Motor neuron (in vitro differentiated cells): ENCODE results near the gene JAK1. TPM values are rescaled to one million over a fixed set of nuclear protein-coding genes. Genes with fewer than 3 reads are reported as not detected.
"Not testable (repeated sequence)": the region's sequence is repeated elsewhere in the genome, so short reads cannot be mapped to it uniquely, and the experiment has no call there.

Experiments
- ATAC-seq, 8 experiments: fragments of 200-7000 bp; cut with Tn5 transposase; replicated peaks in 6 of 8; 2 replicates each; pipeline ENCODE4 v1.8.0; 2021; ENCODE audit warnings: mild to moderate bottlenecking in 8 of 8, moderate library complexity in 8 of 8
- H3K27ac ChIP-seq, 2 donors: fragments of 250-450 bp; sonication (Bioruptor Pico); 2 replicates each; pipeline ENCODE4 v1.9.0; 2021; ENCODE audit warnings: antibody characterized with exemption in 2 of 2, mild to moderate bottlenecking in 2 of 2, moderate library complexity in 1 of 2
- H3K4me1 ChIP-seq, 2 donors: fragments of 250-450 bp; sonication (Bioruptor Pico); replicated peaks in 1 of 2; 2 replicates each; pipeline ENCODE4 v1.6.1; 2021; ENCODE audit warnings: antibody characterized with exemption in 2 of 2, mild to moderate bottlenecking in 2 of 2, moderate library complexity in 1 of 2
- H3K4me3 ChIP-seq, 5 donors: fragments of 250-450 bp; sonication (Bioruptor Pico); 2 replicates each; pipeline ENCODE4 v1.9.0; 2021; ENCODE audit warnings: antibody characterized with exemption in 5 of 5, mild to moderate bottlenecking in 5 of 5, moderate library complexity in 4 of 5
- WGBS, 10 experiments: fragments of 450-650 bp; shearing (Covaris generic); methylation state at CpG; one replicate each; pipeline ENCODE4 v1.0.0; 2022; 5-methylcytosine and 5-hydroxymethylcytosine counted together
- in situ Hi-C, 9 experiments: fragments of 400-800 bp; cut with MboI; loops; one replicate each; pipeline ENCODE4 v1.15.0; 2021; ENCODE audit warnings: low sequenced_read_pairs in 9 of 9, low pct_unique_long_range_greater_than_20kb in 2 of 9; ENCODE audit not compliant: unreplicated experiment in 9 of 9
- total RNA-seq, 8 experiments: library from RNA; unstranded; fragments of 300-600 nt; gene quantifications; 2 replicates each; pipeline versions ENCODE4 v1.2.3 to v1.2.4, GENCODE V29; 2022

The JAK1 gene
- total RNA-seq, 8 experiments from 2014 or later = 44.8 to 149 (median 73.3) TPM

DNA sequence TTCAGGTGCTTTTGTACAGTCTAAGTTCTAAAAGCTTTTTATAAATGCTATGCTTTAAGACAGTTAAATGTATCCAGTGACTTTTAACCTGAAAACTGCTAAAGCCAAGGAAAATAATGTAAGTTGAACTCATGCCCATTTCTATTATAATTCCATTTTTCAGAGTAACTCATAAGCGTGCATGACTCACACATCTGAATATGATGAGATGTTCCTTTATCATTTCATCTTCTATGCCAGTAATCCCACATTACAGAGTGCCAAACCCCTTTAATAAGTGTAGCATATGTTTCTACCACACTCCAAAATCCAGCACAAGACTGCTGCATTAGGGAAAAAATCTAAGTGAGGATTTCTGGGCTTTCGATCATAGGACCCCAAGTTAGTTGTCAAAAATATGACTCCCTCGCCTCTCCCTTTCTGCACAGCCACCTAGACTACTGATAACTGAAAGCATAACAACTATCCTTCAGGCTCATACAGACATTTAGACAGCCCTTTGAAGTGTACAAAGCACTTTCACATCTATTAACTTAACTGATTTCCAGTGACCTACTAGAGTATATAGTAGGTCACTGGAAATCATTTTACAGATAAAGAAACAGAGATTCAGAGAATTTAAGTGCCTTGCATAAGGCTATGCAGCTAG is 45.3 kb downstream of the JAK1 start:
- peak in 6 of 8 experiments; percentile 12 to 84 (median 56) for ATAC-seq
- Histone ChIP-seq H3K4me1 (no peaks in the 10 kb centered on the region), H3K27ac (no peak overlapping the region), H3K4me3 (no peak overlapping the region)
- 0 to 100% (median 79%) methylated on average over 1 to 3 of the region's 3 CpGs; no CpG with 5 or more reads in 1 of the 10 experiments for WGBS, 10 experiments
- in situ Hi-C loops = no loop called here

- H3K4me3 ChIP-seq, H3K4me1 ChIP-seq, H3K27ac ChIP-seq, ATAC-seq, in situ Hi-C loops: not testable (repeated sequence)
- WGBS, 10 experiments = 73 to 100% (median 100%) methylated on average over 1 to 5 of the region's 7 CpGs; no CpG with 5 or more reads in 1 of the 10 experiments
Measured at GRCh38 chr1:64919120-64919519, 47.2 kb downstream of the JAK1 start.

- in situ Hi-C loops = no loop called here
- no peak overlapping the region for H3K4me3 ChIP-seq
- ATAC-seq = no peak
- H3K4me1 ChIP-seq = no peaks in the 10 kb centered on the region
- no peak overlapping the region for H3K27ac ChIP-seq
Measured at GRCh38 chr1:64917907-64918306, 48.4 kb downstream of the JAK1 start.

GRCh38 chr1:64917328-64917861 is 49.0 kb downstream of the JAK1 start:
- WGBS, 10 experiments = 0 to 100% (median 85%) methylated on average over 1 to 3 of the region's 3 CpGs; no CpG with 5 or more reads in 1 of the 10 experiments
- no peak overlapping the region for H3K27ac ChIP-seq
- in situ Hi-C loops = no loop called here
- no peak overlapping the region for H3K4me3 ChIP-seq
- H3K4me1 ChIP-seq = no peaks in the 10 kb centered on the region
- ATAC-seq = peak in 5 of 8 experiments; percentile 23 to 95 (median 79)

DNA sequence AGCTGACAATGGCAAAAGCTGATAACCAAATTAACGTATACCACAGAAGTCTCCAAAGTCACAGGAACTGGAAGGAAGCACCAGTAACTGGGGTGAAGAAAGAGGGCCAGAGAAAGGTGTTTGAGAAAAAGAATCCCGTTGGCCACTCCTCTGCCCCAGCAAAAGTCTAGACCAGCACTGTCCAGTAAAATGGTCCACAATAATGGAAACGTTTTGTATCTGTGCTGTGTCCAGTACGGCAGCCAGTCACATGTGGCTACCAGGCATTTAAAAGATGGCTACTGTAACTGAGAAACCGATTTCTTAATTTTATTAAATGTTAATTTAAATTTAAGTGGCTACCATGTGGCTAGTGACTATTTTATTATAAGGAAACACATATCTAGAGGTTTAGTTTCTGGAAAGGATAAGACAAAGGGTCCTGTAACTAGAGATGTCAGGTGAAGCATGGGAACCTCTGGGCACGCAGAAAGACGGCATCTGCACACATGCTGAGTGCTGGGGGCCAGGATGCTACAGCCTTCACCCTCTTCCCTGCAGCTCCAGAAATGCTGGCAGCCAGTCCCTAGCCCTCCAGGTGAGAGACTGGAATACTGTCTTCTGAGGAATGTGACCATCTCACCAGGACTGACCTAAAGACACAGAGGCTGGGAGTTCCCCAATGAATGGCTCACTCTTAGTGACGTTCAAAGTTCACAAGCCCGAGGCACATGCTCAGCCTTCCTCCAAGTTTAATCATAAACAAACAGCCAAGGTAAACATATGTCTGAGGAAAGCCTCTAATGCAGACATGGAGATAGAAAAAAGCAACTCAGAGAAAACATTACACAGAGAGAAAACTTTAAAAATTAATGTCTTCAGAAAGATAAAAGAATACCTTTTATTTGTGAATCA is 50.7 kb downstream of the JAK1 start:
- peak in 3 of 8 experiments; percentile 7 to 79 (median 54) for ATAC-seq
- in situ Hi-C loops = no loop called here
- Histone ChIP-seq H3K27ac (no peak overlapping the region), H3K4me3 (no peak overlapping the region), H3K4me1 (no peaks in the 10 kb centered on the region)
- WGBS, 10 experiments = 54 to 100% (median 87%) methylated on average over 2 to 9 of the region's 9 CpGs

DNA sequence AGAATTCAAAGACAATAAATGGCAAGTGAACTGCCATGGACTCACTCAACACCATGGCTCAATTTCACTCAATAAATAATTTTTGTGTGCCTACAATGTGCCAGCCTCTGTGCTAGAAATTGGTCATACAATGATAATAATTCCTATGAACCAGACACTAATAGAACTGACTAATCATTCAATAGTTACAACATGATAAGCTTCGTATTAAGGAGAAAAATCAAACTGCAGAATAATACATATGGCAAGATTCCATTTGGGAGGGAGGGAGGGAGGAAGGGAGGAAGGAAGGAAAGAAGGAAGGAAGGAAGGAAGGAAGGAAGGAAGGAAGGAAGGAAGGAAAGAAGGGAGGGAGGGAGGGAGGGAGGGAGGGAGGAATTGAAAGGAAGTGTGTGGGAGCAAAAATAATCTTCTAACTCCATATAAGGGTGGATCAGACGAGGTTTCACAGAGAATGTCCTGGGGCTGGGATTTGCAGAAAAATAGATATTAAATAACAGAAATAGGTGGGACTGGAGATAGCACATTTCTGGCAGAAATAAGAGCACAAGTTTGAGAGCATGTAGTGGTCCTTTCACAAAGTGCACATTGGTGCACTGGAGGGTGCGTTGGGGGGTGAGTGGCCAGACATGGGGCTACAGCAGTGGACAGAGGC is 52.9 kb downstream of the JAK1 start:
- H3K27ac ChIP-seq = no peak overlapping the region
- no peak overlapping the region for H3K4me3 ChIP-seq
- ATAC-seq = no peak
- in situ Hi-C loops = no loop called here
- WGBS, 10 experiments = 0 to 100% (median 88%) methylated on average over 1 to 3 of the region's 3 CpGs; no CpG with 5 or more reads in 4 of the 10 experiments
- H3K4me1 ChIP-seq = no peaks in the 10 kb centered on the region

GRCh38 chr1:64912191-64912590 is 54.2 kb downstream of the JAK1 start:
- ATAC-seq = peak in 1 of 8 experiments; percentile 47
- Histone ChIP-seq H3K27ac (no peak overlapping the region), H3K4me1 (peaks cover 0 to 1% of the 10 kb centered on the region in 2 donors), H3K4me3 (no peak overlapping the region)
- in situ Hi-C loops = no loop called here
- WGBS, 10 experiments = 63 to 100% (median 83%) methylated on average over 1 to 2 of the region's 2 CpGs; no CpG with 5 or more reads in 3 of the 10 experiments

DNA sequence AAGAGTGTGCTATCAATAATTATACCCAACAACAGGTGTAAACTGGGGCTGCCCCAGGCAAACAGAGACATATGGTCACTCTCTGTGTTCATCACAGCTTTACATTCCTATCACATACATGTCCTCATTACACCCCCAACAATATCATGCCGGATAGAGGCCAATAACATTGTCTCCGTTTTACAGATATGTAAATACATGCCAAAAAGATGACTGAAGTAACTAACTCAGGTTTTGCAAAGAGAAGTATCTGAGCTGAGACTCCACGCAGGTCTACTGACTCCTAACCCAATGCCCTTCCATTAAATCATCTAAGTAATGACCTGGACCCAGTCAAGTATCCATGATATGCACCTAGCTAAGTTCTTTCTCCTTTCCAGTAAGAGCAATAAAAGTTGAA is 55.0 kb downstream of the JAK1 start:
- 60 to 100% (median 89%) methylated on average over 1 to 3 of the region's 3 CpGs; no CpG with 5 or more reads in 1 of the 10 experiments for WGBS, 10 experiments

GRCh38 chr1:64909031-64909430 is 57.3 kb downstream of the JAK1 start:
- Histone ChIP-seq H3K4me3 (no peak overlapping the region), H3K27ac (no peak overlapping the region), H3K4me1 (peaks cover 0 to 3% of the 10 kb centered on the region in 2 donors)
- in situ Hi-C loops = no loop called here
- peak in 1 of 8 experiments; percentile 50 for ATAC-seq
- 10 to 100% (median 81%) methylated on average over 1 to 7 of the region's 7 CpGs for WGBS, 10 experiments

More for the DNA sequence above, 55.0 kb downstream of the JAK1 start:
- Histone ChIP-seq H3K27ac (no peak overlapping the region), H3K4me1 (peaks cover 0 to 3% of the 10 kb centered on the region in 2 donors), H3K4me3 (no peak overlapping the region)
- in situ Hi-C loops = no loop called here
- no peak for ATAC-seq

DNA sequence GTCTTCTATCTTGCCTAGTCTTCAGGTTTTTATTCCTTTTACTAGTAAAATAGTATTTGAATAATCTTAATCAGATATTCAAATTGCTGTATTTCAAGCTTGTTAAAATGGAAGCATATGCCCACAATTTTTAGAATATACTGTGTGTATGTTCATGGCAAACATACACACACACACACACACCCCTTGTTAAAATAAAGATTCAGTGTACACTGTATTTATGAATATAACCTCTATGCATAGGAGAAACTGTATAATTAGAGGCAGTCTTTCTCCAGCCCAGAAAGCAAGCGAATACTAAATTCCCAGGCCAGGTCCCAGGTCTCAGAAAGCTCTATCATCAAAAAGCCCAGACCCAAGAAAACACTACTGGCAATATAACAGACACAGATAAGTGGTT is 57.8 kb downstream of the JAK1 start:
- Histone ChIP-seq H3K4me3 (no peak overlapping the region), H3K4me1 (peaks cover 0 to 3% of the 10 kb centered on the region in 2 donors), H3K27ac (no peak overlapping the region)
- ATAC-seq = peak in 1 of 8 experiments; percentile 86
- in situ Hi-C loops = no loop called here
- WGBS, 10 experiments = 0 to 100% (median 100%) methylated on average over 1 of the region's 1 CpG; no CpG with 5 or more reads in 4 of the 10 experiments

GRCh38 chr1:64906447-64906846 is 59.9 kb downstream of the JAK1 start:
- peak in 2 of 8 experiments; percentile 55 to 69 for ATAC-seq
- Histone ChIP-seq H3K27ac (no peak overlapping the region), H3K4me3 (no peak overlapping the region), H3K4me1 (peaks cover 0 to 3% of the 10 kb centered on the region in 2 donors)
- 80 to 100% (median 91%) methylated on average over 1 to 3 of the region's 3 CpGs; no CpG with 5 or more reads in 5 of the 10 experiments for WGBS, 10 experiments
- in situ Hi-C loops = no loop called here

GRCh38 chr1:64903593-64903992 is 62.8 kb downstream of the JAK1 start:
- Histone ChIP-seq H3K4me3 (no peak overlapping the region), H3K4me1 (peaks cover 0 to 3% of the 10 kb centered on the region in 2 donors), H3K27ac (no peak overlapping the region)
- in situ Hi-C loops = no loop called here
- no peak for ATAC-seq
- 0 to 100% (median 74%) methylated on average over 1 of the region's 1 CpG; no CpG with 5 or more reads in 4 of the 10 experiments for WGBS, 10 experiments
